ENCODE results near the gene HMBS.

- TF ChIP-seq POLR2A (IDR thresholded peaks at IDR 0.05) (no peak), CTCF (IDR thresholded peaks at IDR 0.05) (no peak), EP300 (IDR thresholded peaks at IDR 0.05) (no peak)
Observed at GRCh38 chr11:119061256-119061655, 23.4 kb upstream of the HMBS start.
